K562 (cell line): ENCODE results near the gene LY6G6F. TPM values are rescaled to one million over a fixed set of nuclear protein-coding genes. Genes with fewer than 3 reads are reported as not detected.

Experiments
- ATAC-seq: fragments of 200-7000 bp; cut with Tn5 transposase; 3 replicates; pipeline ENCODE4 v1.9.1; 2020; ENCODE audit warnings: moderate library complexity
- BruUV-seq: library from RNA; stranded (reverse); fragments of 400-500 nt; replicated peaks from 2 replicates; lab custom pipeline; 2021; lab: Mats Ljungman, UMichigan
- CTCF ChIA-PET: fragments of 300-600 bp; formaldehyde crosslinking; extraction: SDS; loops from one replicate; lab custom pipeline; 2021; ENCODE audit warnings: low intra/inter-chr PET ratio; lab: Yijun Ruan, JAX
- POLR2A ChIA-PET: fragments of 300-600, 350-650 bp; sonication (Branson Sonifier 250); formaldehyde crosslinking; extraction: SDS; loops from one replicate; lab custom pipeline; 2021; ENCODE audit warnings: antibody characterized with exemption, inconsistent platforms; lab: Yijun Ruan, JAX
- DNase-seq, 4 experiments: peaks; one replicate each; pipeline versions ENCODE4 v3.0.0 to v3.0.0-alpha.2; 2011 to 2018; ENCODE audit warnings: low spot score in 3 of 4, mixed read lengths in 3 of 4; ENCODE audit errors: extremely low read depth in 1 of 4
- FAIRE-seq: peaks from 2 replicates; lab custom pipeline; 2011; peaks lifted over from hg19 to GRCh38; lab: Jason Lieb, UNC
- H2AFZ ChIP-seq: 2 replicates; pipeline ENCODE4 v1.6.0; 2011; ENCODE audit warnings: low read depth, low read length, control low read depth, inconsistent platforms
- H3K27ac ChIP-seq: fragments of 200-600 bp; 3 replicates; pipeline ENCODE4 v1.8.0; 2011; ENCODE audit warnings: low read depth, mild to moderate bottlenecking, control low read depth, inconsistent platforms, low read length, moderate library complexity, mixed read lengths; ENCODE audit errors: extremely low read depth
- H3K27me3 ChIP-seq, 2 experiments: fragments of 300-600 bp in 1 of 2; 2 replicates in 1 of 2; 3 replicates in 1 of 2; pipeline versions ENCODE4 v1.6.0 to v1.8.0; 2011; ENCODE audit warnings: inconsistent platforms in 2 of 2, low read length in 2 of 2, mild to moderate bottlenecking in 1 of 2, mixed read lengths in 1 of 2, moderate library complexity in 1 of 2; ENCODE audit not compliant: control insufficient read depth in 2 of 2, insufficient read depth in 2 of 2
- H3K36me3 ChIP-seq: fragments of 300-600 bp; 3 replicates; pipeline ENCODE4 v1.8.0; 2011; ENCODE audit warnings: mild to moderate bottlenecking, low read length, inconsistent platforms; ENCODE audit not compliant: control insufficient read depth, insufficient read depth
- H3K4me1 ChIP-seq, 2 experiments: fragments of 200-600 bp in 1 of 2; replicated peaks in 1 of 2; 2 replicates in 1 of 2; 3 replicates in 1 of 2; pipeline versions ENCODE4 v1.5.1 to v1.8.0; 2011; ENCODE audit warnings: inconsistent platforms in 2 of 2, low read length in 2 of 2, mild to moderate bottlenecking in 1 of 2, mixed read lengths in 1 of 2, moderate library complexity in 1 of 2; ENCODE audit not compliant: control insufficient read depth in 2 of 2, insufficient read depth in 2 of 2
- H3K4me2 ChIP-seq: 2 replicates; pipeline ENCODE4 v1.6.1; 2011; ENCODE audit warnings: low read length, control low read depth, inconsistent platforms, mixed read lengths; ENCODE audit not compliant: insufficient read depth
- H3K4me3 ChIP-seq: fragments of 200-600 bp; sonication (generic), shearing (Covaris generic); 2 replicates; pipeline ENCODE4 v1.5.1; 2016; ENCODE audit warnings: control low read depth, inconsistent platforms
- H3K79me2 ChIP-seq: fragments of 200-600 bp; 3 replicates; pipeline ENCODE4 v1.8.0; 2011; ENCODE audit warnings: low read length, inconsistent platforms; ENCODE audit not compliant: control insufficient read depth, insufficient read depth
- H3K9ac ChIP-seq, 2 experiments: 2 replicates each; pipeline versions ENCODE4 v1.6.0 to v1.6.1; 2011; ENCODE audit warnings: low read depth in 2 of 2, low read length in 2 of 2, control low read depth in 1 of 2, inconsistent platforms in 1 of 2, mild to moderate bottlenecking in 1 of 2, mixed read lengths in 1 of 2; ENCODE audit not compliant: insufficient read depth in 1 of 2
- H3K9me1 ChIP-seq: one replicate; pipeline ENCODE4 v1.6.0; 2011; ENCODE audit warnings: inconsistent platforms, mild to moderate bottlenecking, low read length, moderate library complexity; ENCODE audit not compliant: control insufficient read depth, insufficient read depth
- H3K9me3 ChIP-seq: replicated peaks from 2 replicates; pipeline ENCODE4 v1.5.1; 2011; ENCODE audit warnings: low read depth, low read length, inconsistent platforms; ENCODE audit not compliant: control insufficient read depth, insufficient read depth
- H4K20me1 ChIP-seq: replicated peaks from 2 replicates; pipeline ENCODE4 v1.6.1; 2011; ENCODE audit warnings: low read length, inconsistent platforms, mixed read lengths; ENCODE audit not compliant: control insufficient read depth, insufficient read depth
- CBX8 ChIP-seq: fragments of 200-600 bp; sonication (generic); IDR thresholded peaks from 2 replicates; pipeline ENCODE4 v1.6.1; 2012; ENCODE audit warnings: borderline replicate concordance, mixed run types, low read depth, mild to moderate bottlenecking, moderate library complexity, mixed read lengths, low read length, control low read depth, inconsistent platforms; ENCODE audit not compliant: poor library complexity, severe bottlenecking; ENCODE audit errors: extremely low read depth
- GABPA ChIP-seq: fragments of 200-800 bp; sonication (Bioruptor generic); conservative IDR thresholded peaks from 2 replicates; pipeline ENCODE4 v1.6.1; 2016; ENCODE audit warnings: low read depth, missing genetic modification characterization, missing compliant biosample characterization
- GABPB1 ChIP-seq: sonication (generic); formaldehyde crosslinking; IDR thresholded peaks from 2 replicates; pipeline ENCODE4 v1.8.0; 2022; ENCODE audit warnings: mild to moderate bottlenecking, missing genetic modification reagents
- RUNX1 ChIP-seq: sonication (generic); IDR thresholded peaks from 2 replicates; pipeline ENCODE4 v1.6.1; 2016; ENCODE audit warnings: antibody characterized with exemption, low read depth
- SPI1 ChIP-seq: IDR thresholded peaks from 2 replicates; pipeline ENCODE4 v1.6.1; 2011; ENCODE audit warnings: low read depth, low read length, control low read depth, borderline replicate concordance
- TBL1XR1 ChIP-seq, 2 experiments: IDR thresholded peaks; 2 replicates each; pipeline ENCODE4 v1.6.1; 2012; ENCODE audit warnings: improper control_type of control experiment in 2 of 2, low read length in 2 of 2, mild to moderate bottlenecking in 1 of 2
- XRCC3 ChIP-seq: fragments of 450-650 bp; IDR thresholded peaks from 2 replicates; pipeline ENCODE4 v1.6.1; 2017; ENCODE audit warnings: mild to moderate bottlenecking, moderate library complexity
- WGBS: fragments of 100-300 bp; shearing (Covaris generic); methylation state at CpG from one replicate; pipeline ENCODE4 v1.1.6; 2016; ENCODE audit warnings: low coverage, mixed read lengths; ENCODE audit not compliant: insufficient coverage; ENCODE audit errors: missing lambda C conversion rate; 5-methylcytosine and 5-hydroxymethylcytosine counted together
- in situ Hi-C: fragments of 300-500 bp; cut with MboI; formaldehyde crosslinking; loops from 4 replicates; pipeline ENCODE4 v1.15.0; 2018; ENCODE audit warnings: inconsistent platforms, mixed read lengths
- intact Hi-C: fragments of 100-400 bp; cut with micrococcal nuclease; formaldehyde crosslinking; loops from 2 replicates; pipeline ENCODE4 v1.14.2; 2022
- polyA plus RNA-seq, 8 experiments: library from polyadenylated mRNA; depleted of rRNA in 4 of 8; stranded (reverse) in 5 of 8; unstranded in 3 of 8; fragments of >200 nt; fragmentation: Nextera tagmentation in 2 of 8; fragmentation: Illumina TruSeq in 1 of 8; extraction: Ambion mirVana in 2 of 8; extraction: Trizol in 1 of 8; gene quantifications; 2 replicates each; pipeline versions ENCODE4 v1.2.1 to v1.2.3, GENCODE V29; 2011 to 2014; ENCODE audit warnings: inconsistent platforms in 1 of 8, missing spikeins in 1 of 8
- total RNA-seq, 7 experiments: library from RNA; depleted of rRNA in 6 of 7; stranded (reverse); fragments of >200 nt in 6 of 7; fragmentation: Illumina TruSeq in 2 of 7; extraction: Trizol in 2 of 7; gene quantifications; 2 replicates each; pipeline versions ENCODE4 v1.2.1 to v1.2.3, GENCODE V29; 2011 to 2021; ENCODE audit warnings: low replicate concordance in 1 of 7

LY6G6F gene
- total and polyA plus RNA-seq, 9 of the 15 experiments (the other 6 are each of a cell fraction or from before 2014, with no cell fraction given) = 0.14 to 0.50 (median 0.28) TPM; not detected in 2

- TF ChIP-seq RUNX1 (no peak), TBL1XR1 (IDR thresholded peaks at IDR 0.05; ENCODE audit: low read length in 2 of 2) (0 out of 4 replicates have a peak, but pooled peaks of 1 of the 2 experiments have one; percentile 10)
- H3K9me1 ChIP-seq = no peaks in the 10 kb centered on the region
- ChIA-PET POLR2A (interaction anchor here (0.8 to 15.0 kb wide), 4 partner anchors 6 to 18 kb away, joined by 3 to 223 read pairs (median 11); partner anchors contain the start of genes ABHD16A, CLIC1, LY6G6D and LY6G6F), CTCF (interaction anchor here (0.6 kb wide), 1 partner anchor 38 kb away, joined by 3 read pairs; the partner anchor contains the start of gene LY6G5C)
- 39% methylated on average over 1 of the region's 1 CpG for WGBS
- intact Hi-C loops (no loop called here), in situ Hi-C loops (no loop called here)
- H3K4me2 ChIP-seq = no peak overlapping the region
- DNase-seq (no peak), FAIRE-seq (no peak), ATAC-seq (no peak)
- no peaks in the 10 kb centered on the region for H3K79me2 ChIP-seq
- no peak overlapping the region for H2AFZ ChIP-seq
- no peaks in the 10 kb centered on the region for H4K20me1 ChIP-seq
- H3K4me1 ChIP-seq = peaks cover 22 to 24% of the 10 kb centered on the region in 2 experiments
- H3K36me3 ChIP-seq = no peaks in the 10 kb centered on the region
- no peaks in the 10 kb centered on the region for H3K9me3 ChIP-seq
- no peaks in the 10 kb centered on the region for H3K27me3 ChIP-seq
- no peak overlapping the region for H3K4me3 ChIP-seq
- no peak overlapping the region for H3K27ac ChIP-seq
- BruUV-seq = no TSS peak
- H3K9ac ChIP-seq = no peak overlapping the region
Measured at GRCh38 chr6:31718265-31718664, 11.6 kb downstream of the LY6G6F start.

GRCh38 chr6:31719001-31719400 is 12.3 kb downstream of the LY6G6F start:
- Histone ChIP-seq H3K27ac (no peak overlapping the region), H3K27me3 (no peaks in the 10 kb centered on the region), H3K9ac (peak overlapping the region in 1 of 2 experiments; percentile 69; a peak in 2 of 4 replicates), H4K20me1 (no peaks in the 10 kb centered on the region), H3K4me3 (no peak overlapping the region), H3K9me1 (no peaks in the 10 kb centered on the region), H3K79me2 (no peaks in the 10 kb centered on the region), H2AFZ (no peak overlapping the region), H3K9me3 (no peaks in the 10 kb centered on the region), H3K36me3 (no peaks in the 10 kb centered on the region), H3K4me2 (no peak overlapping the region), H3K4me1 (peaks cover 21 to 23% of the 10 kb centered on the region in 2 experiments; a peak in 4 of 5 replicates)
- TF ChIP-seq GABPB1 (CRISPR knock-in tag) (0 out of 2 replicates have a peak, but pooled peaks have one; percentile 33), GABPA (tag) (no peak), XRCC3 (no peak), SPI1 (no peak), CBX8 (no peak)
- FAIRE-seq = no peak
- no peak for ATAC-seq
- WGBS = 52% methylated on average over 6 of the region's 6 CpGs
- intact Hi-C loops (no loop called here), in situ Hi-C loops (no loop called here)
- no peak for DNase-seq
- POLR2A ChIA-PET = interaction anchor here (0.5 to 15.0 kb wide), 6 partner anchors 7 to 97 kb away, joined by 3 to 223 read pairs (median 3); partner anchors contain the start of genes ABHD16A, CLIC1, HSPA1A and LY6G6D
- no TSS peak for BruUV-seq
- CTCF ChIA-PET = no interaction called here
